H1 (cell line): ENCODE measurements around the gene SH3GL1.

Experiments
- CTCF ChIP-seq, 3 experiments: IDR thresholded peaks; 1 replicate in 2 of 3; 2 replicates in 1 of 3; pipeline versions ENCODE4 v1.5.1 to v1.6.1; 2011; ENCODE audit warnings: low read length in 3 of 3, mild to moderate bottlenecking in 3 of 3, inconsistent platforms in 2 of 3, low read depth in 1 of 3, moderate library complexity in 1 of 3; ENCODE audit not compliant: insufficient read depth in 1 of 3; ENCODE audit errors: control extremely low read depth in 1 of 3
- POLR2AphosphoS5 ChIP-seq: IDR thresholded peaks from 2 replicates; pipeline ENCODE4 v1.6.1; 2011; ENCODE audit warnings: low read depth, low read length
- RNF2 ChIP-seq: fragments of 200-900, 300-1000 bp; sonication (generic); IDR thresholded peaks from 2 replicates; pipeline ENCODE4 v1.7.1; 2016; ENCODE audit warnings: borderline replicate concordance, low read depth, mild to moderate bottlenecking, antibody characterized with exemption, low read length; ENCODE audit not compliant: poor library complexity, severe bottlenecking; ENCODE audit errors: missing control alignments

GRCh38 chr19:4334929-4335570 lies 65.3 kb downstream of the SH3GL1 start:
- TF ChIP-seq RNF2 (no peak), CTCF (IDR thresholded peaks at IDR 0.05; ENCODE audit: control extremely low read depth in 1 of 3, insufficient read depth in 1 of 3, low read depth in 1 of 3, low read length in 3 of 3) (no peak), POLR2AphosphoS5 (no peak)
